GM19468 (cell line): ENCODE data around the gene PIGA.

Experiments
- ATAC-seq: cut with Tn5 transposase; IDR thresholded peaks from one replicate; pipeline ENCODE4 v1.9.1; 2021; ENCODE audit warnings: mild to moderate bottlenecking, moderate library complexity, moderate number of reproducible peaks; ENCODE audit not compliant: unreplicated experiment; ENCODE audit errors: extremely low read depth

PIGA gene

GRCh38 chrX:15335135-15336022, at the start of gene PIGA:
Gene PIGA, minus strand, starts transcription at chrX:15335523. Its CDS starts 3,593 bp downstream, at chrX:15331930.
- ATAC-seq, result peak; percentile 99

GRCh38 chrX:15384304-15384703, 49.0 kb upstream of the PIGA start, which contains the start of gene VEGFD:
Gene VEGFD, minus strand, starts transcription at chrX:15384413. Its CDS starts 467 bp downstream, at chrX:15383946.
- ATAC-seq, result no peak

- no peak for ATAC-seq
Observed at GRCh38 chrX:15382813-15383212, 47.5 kb upstream of the PIGA start.

- no peak for ATAC-seq
Observed at GRCh38 chrX:15376956-15377355, 41.6 kb upstream of the PIGA start.

GRCh38 chrX:15373976-15374375, 38.7 kb upstream of the PIGA start:
- no peak for ATAC-seq

- ATAC-seq, result no peak
Observed at GRCh38 chrX:15366506-15367352, 31.4 kb upstream of the PIGA start.

GRCh38 chrX:15359701-15360100, 24.4 kb upstream of the PIGA start:
- no peak for ATAC-seq

GRCh38 chrX:15358533-15358932, 23.2 kb upstream of the PIGA start:
- ATAC-seq, result no peak

- no peak for ATAC-seq
Observed at GRCh38 chrX:15356444-15356843, 21.1 kb upstream of the PIGA start.

- ATAC-seq, result no peak
Observed at GRCh38 chrX:15350329-15350996, 15.1 kb upstream of the PIGA start.

GRCh38 chrX:15349046-15349445, 13.7 kb upstream of the PIGA start:
- no peak for ATAC-seq

- ATAC-seq, result no peak
Observed at GRCh38 chrX:15345976-15346375, 10.7 kb upstream of the PIGA start.

- ATAC-seq, result no peak
Observed at GRCh38 chrX:15344106-15344505, 8.8 kb upstream of the PIGA start.

- ATAC-seq, result no peak
Observed at GRCh38 chrX:15343075-15343476, 7.8 kb upstream of the PIGA start.

- ATAC-seq, result no peak
Observed at GRCh38 chrX:15340867-15341266, 5.5 kb upstream of the PIGA start.

- ATAC-seq, result no peak
Observed at GRCh38 chrX:15336023-15336413, 695 bp upstream of the PIGA start.

- ATAC-seq, result no peak
Observed at GRCh38 chrX:15334561-15334960, 762 bp downstream of the PIGA start.

GRCh38 chrX:15328821-15329220, 6.5 kb downstream of the PIGA start:
- no peak for ATAC-seq

GRCh38 chrX:15328131-15328530, 7.2 kb downstream of the PIGA start:
- no peak for ATAC-seq

GRCh38 chrX:15322472-15322871, 12.9 kb downstream of the PIGA start:
- no peak for ATAC-seq

- no peak for ATAC-seq
Observed at GRCh38 chrX:15322072-15322471, 13.3 kb downstream of the PIGA start.
